Right lobe of liver (tissue), 6 donors: ENCODE results near the gene ZC3H7A. TPM values are rescaled to one million over a fixed set of nuclear protein-coding genes. Genes with fewer than 3 reads are reported as not detected.

Experiments
- ATAC-seq, 4 donors: fragments of 200-7000 bp; cut with Tn5 transposase; one replicate each; pipeline ENCODE4 v1.9.1; 2020; ENCODE audit warnings: mild to moderate bottlenecking in 4 of 4, moderate library complexity in 4 of 4
- DNase-seq, 3 donors: peaks; one replicate each; pipeline ENCODE4 v3.0.0-alpha.2; 2020
- H3K27ac ChIP-seq, 3 donors: fragments of 200-600 bp; one replicate each; pipeline ENCODE4 v1.8.0; 2022
- H3K27me3 ChIP-seq, 2 donors: fragments of 200-600 bp; one replicate each; pipeline ENCODE4 v1.8.0; 2022
- H3K36me3 ChIP-seq, 4 donors: fragments of 200-600 bp; sonication (generic) in 1 of 4; one replicate each; pipeline versions ENCODE4 v1.5.1 to v1.8.0; 2017 to 2022; ENCODE audit warnings: control low read depth in 1 of 4
- H3K4me1 ChIP-seq, 4 donors: fragments of 200-600 bp; sonication (generic) in 1 of 4; one replicate each; pipeline versions ENCODE4 v1.5.1 to v1.8.0; 2017 to 2022; ENCODE audit warnings: control low read depth in 1 of 4
- H3K4me3 ChIP-seq, 3 donors: fragments of 200-600 bp; one replicate each; pipeline ENCODE4 v1.8.0; 2022
- H3K9me3 ChIP-seq, 4 donors: fragments of 200-600 bp; sonication (generic) in 1 of 4; one replicate each; pipeline versions ENCODE4 v1.5.1 to v1.8.0; 2017 to 2022; ENCODE audit warnings: control low read depth in 1 of 4
- CTCF ChIP-seq, 4 donors: fragments of 200-600 bp in 3 of 4; fragments of 450-650 bp in 1 of 4; IDR thresholded peaks; one replicate each; pipeline versions ENCODE4 v1.5.1 to v1.8.0; 2016 to 2022; ENCODE audit warnings: antibody characterized with exemption in 4 of 4, mild to moderate bottlenecking in 2 of 4
- POLR2A ChIP-seq: fragments of 450-650 bp; IDR thresholded peaks from one replicate; pipeline ENCODE4 v1.6.1; 2017; ENCODE audit warnings: antibody characterized with exemption, mild to moderate bottlenecking
- WGBS: methylation state at CpG from one replicate; pipeline ENCODE4 v1.1.6; 2018; ENCODE audit warnings: low coverage, low lambda C conversion rate; ENCODE audit not compliant: insufficient coverage; ENCODE audit errors: missing lambda C conversion rate; 5-methylcytosine and 5-hydroxymethylcytosine counted together
- intact Hi-C, 2 donors: fragments of 100-400 bp; cut with DNase I; formaldehyde crosslinking; loops; one replicate each; pipeline versions ENCODE4 v1.11.2 to v1.14.1; 2022
- total RNA-seq, 6 experiments: library from RNA; depleted of rRNA in 2 of 6; stranded (reverse); fragments of >200 nt in 2 of 6; fragmentation: NEBNext Ultra II Directional in 3 of 6; extraction: Animal tissue kit (Norgen Biotek cat#: 25700) in 3 of 6; gene quantifications; one replicate each; pipeline versions ENCODE4 v1.1.0 to v1.2.4, GENCODE V29; 2016 to 2023
- donor health status: DM: no; HTN: yes; CAD: no.
- donor health status: DM: no; HTN: no; CAD: no.
- donor health status: DM: no; HTN: no; CAD: no.
- donor health status: DM: no; HTN: yes; CAD: no.
- donor health status: DM: no; HTN: yes; CAD: no.

ZC3H7A gene
- total RNA-seq, 6 experiments from 2014 or later = 22.8 to 34.0 (median 26.9) TPM

- WGBS = 91% methylated on average over 8 of the region's 10 CpGs
- Histone ChIP-seq H3K27me3 (no peaks in the 10 kb centered on the region), H3K27ac (peak overlapping the region in 1 of 3 donors; percentile 97), H3K36me3 (no peaks in the 10 kb centered on the region), H3K9me3 (no peaks in the 10 kb centered on the region), H3K4me3 (no peak overlapping the region), H3K4me1 (peaks cover 0 to 36% (median 12%) of the 10 kb centered on the region in 4 donors)
- TF ChIP-seq POLR2A (no peak), CTCF (IDR thresholded peaks at IDR 0.05) (no peak)
- intact Hi-C loops = loop anchor here (10.0 kb wide), 2 partner anchors 64 to 74 kb away; no protein-coding TSS in a partner anchor
- no peak for DNase-seq
- ATAC-seq = no peak
Observed at GRCh38 chr16:11799017-11799381, 1.9 kb upstream of the ZC3H7A start.

GRCh38 chr16:11797957-11798299, 870 bp upstream of the ZC3H7A start:
- DNase-seq (no peak), ATAC-seq (peak; percentile 5 to 14 (median 10))
- peak overlapping the region; percentile 66 to 82 (median 81) for H3K4me3 ChIP-seq
- no peaks in the 10 kb centered on the region for H3K36me3 ChIP-seq
- H3K4me1 ChIP-seq = peaks cover 0 to 47% (median 18%) of the 10 kb centered on the region in 4 donors
- intact Hi-C loops = loop anchor here (10.0 kb wide), 2 partner anchors 63 to 73 kb away; no protein-coding TSS in a partner anchor
- H3K27me3 ChIP-seq = no peaks in the 10 kb centered on the region
- 1% methylated on average over 7 of the region's 7 CpGs for WGBS
- no peak for TF ChIP-seq CTCF (IDR thresholded peaks at IDR 0.05)
- TF ChIP-seq POLR2A = no peak
- H3K9me3 ChIP-seq = no peaks in the 10 kb centered on the region
- H3K27ac ChIP-seq = peak overlapping the region; percentile 93 to 98 (median 97)

GRCh38 chr16:11796227-11797165, 562 bp downstream of the ZC3H7A start:
- under 1% methylated on average over 35 of the region's 93 CpGs for WGBS

GRCh38 chr16:11795887-11796226, 1.2 kb downstream of the ZC3H7A start:
- peak overlapping the region; percentile 81 to 91 (median 82) for H3K4me3 ChIP-seq
- DNase-seq (no peak), ATAC-seq (no peak)
- no peaks in the 10 kb centered on the region for H3K27me3 ChIP-seq
- intact Hi-C loops = loop anchor here (10.0 kb wide), 2 partner anchors 61 to 71 kb away; no protein-coding TSS in a partner anchor
- H3K36me3 ChIP-seq = no peaks in the 10 kb centered on the region
- H3K9me3 ChIP-seq = no peaks in the 10 kb centered on the region
- H3K4me1 ChIP-seq = peaks cover 0 to 64% (median 26%) of the 10 kb centered on the region in 4 donors
- no peak for TF ChIP-seq CTCF (IDR thresholded peaks at IDR 0.05)
- TF ChIP-seq POLR2A = no peak
- H3K27ac ChIP-seq = peak overlapping the region; percentile 96 to 98 (median 97)
- WGBS = 58% methylated on average over 7 of the region's 8 CpGs

More at GRCh38 chr16:11796227-11797165, 562 bp downstream of the ZC3H7A start:
- H3K9me3 ChIP-seq = no peaks in the 10 kb centered on the region
- no peaks in the 10 kb centered on the region for H3K36me3 ChIP-seq
- TF ChIP-seq CTCF (IDR thresholded peaks at IDR 0.05) = no peak
- TF ChIP-seq POLR2A = peak; percentile 25
- peak overlapping the region; percentile 96 to 98 (median 97) for H3K27ac ChIP-seq
- intact Hi-C loops = loop anchor here (10.0 kb wide), 2 partner anchors 62 to 72 kb away; no protein-coding TSS in a partner anchor
- peak; percentile 79 to 83 (median 80) for DNase-seq
- H3K4me1 ChIP-seq = peaks cover 0 to 61% (median 24%) of the 10 kb centered on the region in 4 donors
- H3K27me3 ChIP-seq = no peaks in the 10 kb centered on the region
- peak; percentile 33 to 57 (median 54) for ATAC-seq
- peak overlapping the region; percentile 81 to 91 (median 82) for H3K4me3 ChIP-seq
